Epithelial cell of proximal tubule (primary cell): ENCODE data around the gene KRTAP10-4. TPM values are rescaled to one million over a fixed set of nuclear protein-coding genes. Genes with fewer than 3 reads are reported as not detected.
"Not testable (repeated sequence)": the region's sequence is repeated elsewhere in the genome, so short reads cannot be mapped to it uniquely, and the experiment has no call there.

Source experiments
- DNase-seq: peaks from one replicate; pipeline ENCODE4 v3.0.0-alpha.2; 2011; ENCODE audit warnings: low read depth
- H3K4me3 ChIP-seq: 2 replicates; pipeline ENCODE4 v1.5.1; 2011; ENCODE audit warnings: low read depth, mild to moderate bottlenecking, low read length
- CTCF ChIP-seq: conservative IDR thresholded peaks from 2 replicates; pipeline ENCODE4 v1.5.1; 2012; ENCODE audit warnings: low read depth, mild to moderate bottlenecking, low read length
- total RNA-seq: library from RNA; depleted of rRNA; stranded (reverse); fragments of >200 nt; gene quantifications from 2 replicates; pipeline ENCODE4 v1.2.3, GENCODE V29; 2015

KRTAP10-4 gene
- total RNA-seq, 1 donor from 2014 or later = not detected

DNA sequence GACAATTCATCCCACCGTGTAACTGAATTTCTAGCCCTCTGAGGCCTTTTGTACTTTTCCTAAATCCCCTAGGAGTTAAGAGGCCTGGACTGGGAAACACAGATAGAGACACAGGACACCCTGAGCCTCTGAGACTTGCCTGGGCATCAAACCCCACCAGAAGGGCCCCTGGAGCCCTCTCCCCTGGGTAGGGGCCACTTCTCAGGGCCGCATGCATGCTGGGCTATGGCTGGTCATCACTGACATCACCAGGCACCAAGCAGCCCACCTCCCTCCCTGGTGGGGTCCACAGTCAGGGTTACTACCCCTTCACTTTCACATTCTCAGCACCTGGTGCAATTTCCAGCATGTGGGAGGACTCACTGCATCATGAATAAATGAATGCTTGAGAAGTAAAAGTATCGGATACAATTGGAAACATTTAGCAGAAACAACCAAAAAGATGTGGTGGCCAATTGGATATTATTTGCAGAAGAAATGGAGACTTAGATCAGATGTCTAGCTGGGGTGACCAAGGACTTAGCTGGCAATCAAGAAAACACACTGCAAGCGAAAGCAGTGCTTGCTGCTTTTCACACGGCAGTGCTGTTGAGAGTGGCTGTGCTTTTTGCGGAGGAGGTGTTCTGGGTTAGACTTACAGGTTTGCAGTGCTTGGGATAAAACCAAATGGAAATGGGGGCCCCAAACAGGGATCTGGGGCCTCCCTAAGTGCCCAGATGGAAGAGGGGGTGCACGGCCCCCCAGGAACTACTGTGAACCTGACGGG is 25.9 kb downstream of the KRTAP10-4 start:
- H3K4me3 ChIP-seq = no peak overlapping the region
- no peak for TF ChIP-seq CTCF
- DNase-seq = no peak

- H3K4me3 ChIP-seq, DNase-seq: not testable (repeated sequence)
These were observed 26.8 kb downstream of the KRTAP10-4 start, which contains the start of gene KRTAP10-7 for GRCh38 chr21:44600118-44600978. KRTAP10-7 (plus strand) TSS chr21:44600597; CDS start chr21:44600622, 25 bp downstream.

DNA sequence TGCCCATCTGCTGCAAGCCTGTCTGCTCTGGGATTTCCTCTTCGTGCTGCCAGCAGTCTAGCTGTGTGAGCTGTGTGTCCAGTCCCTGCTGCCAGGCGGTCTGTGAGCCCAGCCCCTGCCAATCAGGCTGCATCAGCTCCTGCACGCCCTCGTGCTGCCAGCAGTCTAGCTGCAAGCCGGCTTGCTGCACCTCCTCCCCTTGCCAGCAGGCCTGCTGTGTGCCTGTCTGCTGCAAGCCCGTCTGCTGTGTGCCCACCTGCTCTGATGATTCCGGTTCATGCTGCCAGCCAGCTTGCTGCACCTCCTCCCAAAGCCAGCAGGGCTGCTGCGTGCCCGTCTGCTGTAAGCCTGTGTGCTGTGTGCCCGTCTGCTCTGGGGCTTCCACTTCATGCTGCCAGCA is 27.6 kb downstream of the KRTAP10-4 start:
- DNase-seq, H3K4me3 ChIP-seq: not testable (repeated sequence)

DNA sequence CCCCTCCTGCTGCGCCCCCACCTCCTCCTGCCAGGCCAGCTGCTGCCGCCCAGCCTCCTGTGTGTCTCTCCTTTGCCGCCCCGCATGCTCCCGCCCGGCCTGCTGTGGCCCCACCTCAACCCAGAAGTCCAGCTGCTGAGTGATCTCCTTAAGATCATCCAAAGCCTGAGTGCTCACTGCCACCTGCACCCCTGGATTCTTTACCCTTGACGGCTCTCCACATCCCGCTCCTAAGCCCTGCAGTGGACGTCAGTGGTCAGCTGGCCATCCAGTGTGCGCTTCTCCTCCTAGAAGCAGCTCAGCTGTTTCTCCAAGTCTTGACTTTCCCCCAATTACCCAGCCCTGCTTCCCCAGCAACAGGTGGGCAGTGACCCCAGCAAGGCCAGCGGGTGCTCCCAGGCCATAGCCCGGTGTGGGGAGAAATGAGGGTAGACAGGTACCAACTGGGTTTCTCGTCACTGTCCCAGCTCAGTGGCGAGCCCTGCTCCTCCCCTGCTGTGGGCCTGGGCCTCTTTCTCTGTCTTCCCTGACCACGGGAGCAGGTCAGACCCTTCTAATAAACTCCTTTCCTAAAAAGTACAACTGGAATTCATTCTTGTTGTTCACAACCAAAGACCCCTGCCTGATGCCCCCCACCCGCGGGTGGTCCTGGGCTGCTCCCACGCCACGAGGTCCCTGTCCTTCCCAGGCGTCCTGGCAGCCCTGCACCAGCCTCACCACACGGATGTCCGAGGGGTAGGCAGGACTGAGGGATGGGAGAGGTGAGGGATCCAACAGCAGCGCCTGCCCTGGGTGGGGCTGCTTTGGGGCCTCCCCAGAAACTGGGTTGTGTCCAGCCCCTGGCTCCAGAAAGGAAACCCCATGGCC is 28.3 kb downstream of the KRTAP10-4 start:
- H3K4me3 ChIP-seq = no peak overlapping the region
- no peak for DNase-seq
- no peak for TF ChIP-seq CTCF

DNA sequence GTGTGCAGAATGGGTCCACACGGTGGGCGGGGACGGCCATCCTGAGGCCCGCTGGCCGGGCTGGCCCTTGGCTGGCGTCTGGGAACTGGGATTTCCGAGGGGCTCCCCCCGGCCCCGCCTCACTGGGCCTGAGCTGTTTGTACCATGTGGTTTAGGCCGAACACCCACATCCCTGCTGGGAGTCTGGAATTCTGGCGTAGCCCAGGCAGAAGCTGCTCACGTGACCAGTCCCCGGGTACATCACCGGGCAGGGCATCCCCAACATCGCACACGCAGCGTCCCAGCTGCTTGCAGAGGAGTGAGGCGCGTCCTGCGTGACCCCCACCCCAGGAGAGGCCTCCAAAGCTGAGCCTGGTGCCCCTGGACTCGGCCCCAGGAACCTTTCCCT is 28.9 kb downstream of the KRTAP10-4 start:
- TF ChIP-seq CTCF = no peak
- DNase-seq = no peak
- H3K4me3 ChIP-seq = no peak overlapping the region

DNA sequence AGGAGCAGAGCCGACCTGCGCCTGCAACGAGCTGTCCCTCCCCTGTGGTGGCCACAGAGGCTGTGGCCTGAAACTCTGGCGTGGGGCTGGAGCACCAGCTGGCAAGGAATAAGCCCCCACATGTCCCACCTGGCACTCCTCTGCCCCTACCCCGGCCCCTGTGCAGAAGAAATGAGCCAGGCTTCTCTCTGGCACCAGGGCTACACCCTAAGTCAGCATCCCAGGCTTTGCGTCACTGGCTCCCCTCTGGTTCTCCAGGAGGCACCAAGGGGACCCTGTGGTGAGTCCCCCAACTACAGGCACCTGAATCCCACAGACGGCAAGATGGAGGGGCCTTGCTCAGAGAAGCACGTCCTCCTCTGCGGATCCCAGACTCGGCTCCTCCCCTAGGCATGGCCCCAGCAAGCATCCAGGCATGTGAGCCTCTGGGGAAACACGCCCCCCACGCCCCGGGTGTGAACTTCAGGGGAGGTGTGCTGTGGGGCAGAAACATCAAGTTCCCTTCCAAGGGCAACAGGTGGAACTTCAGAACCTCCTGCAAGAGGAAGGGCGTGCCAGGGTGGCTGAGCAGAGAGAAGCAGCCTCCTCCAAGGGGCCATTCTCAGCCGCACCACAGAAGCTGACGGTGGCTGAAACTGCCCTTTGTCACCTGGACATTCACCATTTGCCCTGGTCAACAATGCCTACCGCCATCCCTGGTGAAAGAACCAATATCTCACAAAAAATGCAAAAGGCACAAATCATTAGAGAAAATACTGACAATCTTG is 29.8 kb downstream of the KRTAP10-4 start:
- TF ChIP-seq CTCF = no peak
- no peak overlapping the region for H3K4me3 ChIP-seq
- no peak for DNase-seq

DNA sequence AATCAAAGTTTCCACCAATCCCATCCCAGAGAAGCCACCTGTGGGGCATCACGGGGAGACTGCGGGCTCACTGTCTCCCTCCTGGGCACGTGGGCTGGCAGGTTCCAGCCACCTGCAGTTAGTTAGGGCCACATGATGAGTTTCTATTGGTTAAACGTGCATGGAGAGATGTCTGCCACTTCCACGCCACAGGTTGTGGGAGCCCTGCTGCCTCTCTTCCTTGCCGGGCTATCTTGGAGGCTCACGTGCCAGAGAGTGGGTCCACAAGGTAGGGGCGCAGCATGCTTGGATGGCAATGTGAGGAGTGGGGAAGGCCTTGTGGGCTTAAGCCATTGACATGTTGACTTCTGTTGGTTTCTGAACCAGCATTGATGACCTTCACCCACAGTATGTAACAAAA is 30.4 kb downstream of the KRTAP10-4 start:
- no peak overlapping the region for H3K4me3 ChIP-seq
- DNase-seq = no peak
- no peak for TF ChIP-seq CTCF
